IMR-90 (cell line): ENCODE measurements around the gene PAIP1. TPM values are rescaled to one million over a fixed set of nuclear protein-coding genes. Genes with fewer than 3 reads are reported as not detected.

Experiments used
- ATAC-seq: fragments of 200-7000 bp; cut with Tn5 transposase; 2 replicates; pipeline ENCODE4 v1.9.1; 2020; ENCODE audit warnings: low read depth, mild to moderate bottlenecking, moderate library complexity
- BruUV-seq: library from RNA; stranded (reverse); fragments of 400-500 nt; replicated peaks from 2 replicates; lab custom pipeline; 2021; lab: Mats Ljungman, UMichigan
- CTCF ChIA-PET: fragments of 300-600 bp; formaldehyde crosslinking; extraction: SDS; loops from one replicate; lab custom pipeline; 2021; ENCODE audit warnings: antibody characterized with exemption; lab: Yijun Ruan, JAX
- POLR2A ChIA-PET: fragments of 300-600 bp; sonication (Branson Sonifier 250); formaldehyde crosslinking; loops from one replicate; lab custom pipeline; 2022; ENCODE audit warnings: antibody characterized with exemption; ENCODE audit not compliant: unreplicated experiment; lab: Charles Lee
- DNase-seq: peaks from one replicate; pipeline ENCODE4 v3.0.0; 2013
- H2AFZ ChIP-seq: replicated peaks from 2 replicates; pipeline ENCODE3; 2013; ENCODE audit warnings: low read length, mild to moderate bottlenecking; ENCODE audit not compliant: poor library complexity
- H2AK5ac ChIP-seq: 2 replicates; pipeline ENCODE4 v1.6.1; 2013; ENCODE audit warnings: low read depth, low read length, inconsistent platforms
- H2AK9ac ChIP-seq: replicated peaks from 2 replicates; pipeline ENCODE3; 2013; ENCODE audit warnings: mild to moderate bottlenecking, low read depth, low read length, moderate library complexity; ENCODE audit not compliant: poor library complexity
- H2BK120ac ChIP-seq: 2 replicates; pipeline ENCODE4 v1.6.1; 2013; ENCODE audit warnings: low read depth, low read length, inconsistent platforms
- H2BK15ac ChIP-seq: 3 replicates; pipeline ENCODE4 v1.6.1; 2013; ENCODE audit warnings: low read depth, low read length, inconsistent platforms
- H2BK20ac ChIP-seq: 2 replicates; pipeline ENCODE4 v1.6.1; 2013; ENCODE audit warnings: low read depth, mild to moderate bottlenecking, inconsistent platforms, low read length, moderate library complexity
- H2BK5ac ChIP-seq: 2 replicates; pipeline ENCODE4 v1.6.1; 2013; ENCODE audit warnings: mild to moderate bottlenecking, low read depth, low read length, inconsistent platforms; ENCODE audit not compliant: poor library complexity, severe bottlenecking
- H3K14ac ChIP-seq: replicated peaks from 2 replicates; pipeline ENCODE4 v1.6.1; 2013; ENCODE audit warnings: low read depth, low read length, inconsistent platforms
- H3K18ac ChIP-seq: 2 replicates; pipeline ENCODE4 v1.6.1; 2013; ENCODE audit warnings: low read depth, low read length, control low read depth
- H3K23ac ChIP-seq: 2 replicates; pipeline ENCODE4 v1.6.1; 2013; ENCODE audit warnings: low read depth, low read length, inconsistent platforms
- H3K27ac ChIP-seq: 2 replicates; pipeline ENCODE4 v1.5.1; 2013; ENCODE audit warnings: mild to moderate bottlenecking, control low read depth, low read length; ENCODE audit not compliant: insufficient read depth
- H3K27me3 ChIP-seq: 2 replicates; pipeline ENCODE4 v1.6.1; 2013; ENCODE audit warnings: low read length; ENCODE audit not compliant: control insufficient read depth, insufficient read depth
- H3K36me3 ChIP-seq: 2 replicates; pipeline ENCODE4 v1.6.1; 2013; ENCODE audit warnings: low read length, mixed read lengths; ENCODE audit not compliant: control insufficient read depth, insufficient read depth
- H3K4ac ChIP-seq: 2 replicates; pipeline ENCODE4 v1.6.1; 2013; ENCODE audit warnings: low read depth, low read length, inconsistent platforms
- H3K4me1 ChIP-seq: 2 replicates; pipeline ENCODE4 v1.6.1; 2013; ENCODE audit warnings: low read length, mixed read lengths; ENCODE audit not compliant: control insufficient read depth, insufficient read depth
- H3K4me2 ChIP-seq: 2 replicates; pipeline ENCODE4 v1.6.1; 2013; ENCODE audit warnings: low read depth, mild to moderate bottlenecking, control low read depth, low read length, moderate library complexity
- H3K4me3 ChIP-seq: 2 replicates; pipeline ENCODE4 v1.5.1; 2013; ENCODE audit warnings: low read depth, mild to moderate bottlenecking, control low read depth, low read length, moderate library complexity; ENCODE audit not compliant: insufficient read depth
- H3K56ac ChIP-seq: 2 replicates; pipeline ENCODE4 v1.6.1; 2013; ENCODE audit warnings: low read length, inconsistent platforms; ENCODE audit not compliant: insufficient read depth; ENCODE audit errors: extremely low read depth
- H3K79me1 ChIP-seq, 2 experiments: 2 replicates each; pipeline ENCODE4 v1.6.1; 2013; ENCODE audit warnings: low read length in 2 of 2, inconsistent platforms in 1 of 2, low read depth in 1 of 2
- H3K9ac ChIP-seq: 2 replicates; pipeline ENCODE4 v1.6.1; 2013; ENCODE audit warnings: low read depth, low read length, control low read depth
- H3K9me1 ChIP-seq: 2 replicates; pipeline ENCODE4 v1.6.1; 2013; ENCODE audit warnings: low read length, inconsistent platforms; ENCODE audit not compliant: insufficient read depth
- H3K9me3 ChIP-seq: 2 replicates; pipeline ENCODE4 v1.6.1; 2013; ENCODE audit warnings: low read length; ENCODE audit not compliant: control insufficient read depth, insufficient read depth
- H4K20me1 ChIP-seq: 2 replicates; pipeline ENCODE4 v1.6.1; 2013; ENCODE audit warnings: low read length, inconsistent platforms; ENCODE audit not compliant: insufficient read depth
- H4K5ac ChIP-seq: 2 replicates; pipeline ENCODE4 v1.6.1; 2013; ENCODE audit warnings: mild to moderate bottlenecking, low read depth, low read length, control low read depth
- H4K8ac ChIP-seq, 2 experiments: 2 replicates each; pipeline ENCODE4 v1.6.1; 2013; ENCODE audit warnings: low read depth in 2 of 2, low read length in 2 of 2, control low read depth in 1 of 2, inconsistent platforms in 1 of 2
- H4K91ac ChIP-seq: 2 replicates; pipeline ENCODE4 v1.6.1; 2013; ENCODE audit warnings: low read depth, low read length, inconsistent platforms; ENCODE audit not compliant: insufficient read depth
- BHLHE40 ChIP-seq: fragments of 150-350 bp; IDR thresholded peaks from 2 replicates; pipeline ENCODE4 v1.6.1; 2016; ENCODE audit warnings: mild to moderate bottlenecking, low read depth, low read length
- CEBPB ChIP-seq: IDR thresholded peaks from 2 replicates; pipeline ENCODE4 v1.6.1; 2012; ENCODE audit warnings: low read depth, low read length, improper control_type of control experiment
- CHD1 ChIP-seq: IDR thresholded peaks from 2 replicates; pipeline ENCODE4 v1.6.1; 2012; ENCODE audit warnings: low read depth, low read length, improper control_type of control experiment
- CTCF ChIP-seq: conservative IDR thresholded peaks from 2 replicates; pipeline ENCODE4 v1.5.1; 2012; ENCODE audit warnings: mild to moderate bottlenecking, low read depth, low read length, improper control_type of control experiment
- ELK1 ChIP-seq: fragments of 150-350 bp; IDR thresholded peaks from 2 replicates; pipeline ENCODE4 v1.6.1; 2016; ENCODE audit warnings: low read depth, mild to moderate bottlenecking, low read length, moderate library complexity, borderline replicate concordance
- FOS ChIP-seq: fragments of 150-350 bp; IDR thresholded peaks from 2 replicates; pipeline ENCODE4 v1.6.1; 2016; ENCODE audit warnings: low read depth, low read length
- MAFK ChIP-seq: IDR thresholded peaks from 2 replicates; pipeline ENCODE4 v1.6.1; 2012; ENCODE audit warnings: low read depth, low read length, improper control_type of control experiment
- MAZ ChIP-seq: IDR thresholded peaks from 2 replicates; pipeline ENCODE4 v1.6.1; 2012; ENCODE audit warnings: low read depth, mild to moderate bottlenecking, low read length, improper control_type of control experiment, moderate library complexity, borderline replicate concordance
- MXI1 ChIP-seq: IDR thresholded peaks from 2 replicates; pipeline ENCODE4 v1.6.1; 2012; ENCODE audit warnings: low read depth, mild to moderate bottlenecking, low read length, moderate library complexity, borderline replicate concordance
- NFE2L2 ChIP-seq: fragments of 150-350 bp; IDR thresholded peaks from 2 replicates; pipeline ENCODE4 v1.6.1; 2016; ENCODE audit warnings: low read depth, mild to moderate bottlenecking, low read length
- POLR2A ChIP-seq: IDR thresholded peaks from 2 replicates; pipeline ENCODE4 v1.6.1; 2012; ENCODE audit warnings: mild to moderate bottlenecking, low read depth, low read length
- RAD21 ChIP-seq: IDR thresholded peaks from 2 replicates; pipeline ENCODE4 v1.6.1; 2012; ENCODE audit warnings: low read length, improper control_type of control experiment
- RCOR1 ChIP-seq: IDR thresholded peaks from 2 replicates; pipeline ENCODE4 v1.6.1; 2012; ENCODE audit warnings: mild to moderate bottlenecking, low read length, improper control_type of control experiment; ENCODE audit not compliant: insufficient replicate concordance
- RFX5 ChIP-seq: IDR thresholded peaks from 2 replicates; pipeline ENCODE4 v1.8.0; 2012; ENCODE audit warnings: low read depth, mild to moderate bottlenecking, low read length, moderate library complexity
- SMC3 ChIP-seq: fragments of 150-350 bp; IDR thresholded peaks from 2 replicates; pipeline ENCODE4 v1.6.1; 2016; ENCODE audit warnings: low read depth, mild to moderate bottlenecking, antibody characterized with exemption, low read length, moderate library complexity
- USF2 ChIP-seq: fragments of 150-350 bp; IDR thresholded peaks from 2 replicates; pipeline ENCODE4 v1.6.1; 2017; ENCODE audit warnings: mild to moderate bottlenecking, antibody characterized with exemption, low read length, low read depth
- WGBS, 2 experiments: methylation state at CpG; one replicate each; pipeline versions ENCODE4 v1.1.5 to v1.1.7; 2013; ENCODE audit warnings: missing lambda C conversion rate in 2 of 2; ENCODE audit not compliant: insufficient read length in 1 of 2; ENCODE audit errors: extremely low coverage in 2 of 2; 5-methylcytosine and 5-hydroxymethylcytosine counted together
- dilution Hi-C: fragments of 300-500 bp; cut with HindIII; formaldehyde crosslinking; loops from one replicate; pipeline ENCODE4 v1.14.3; 2018; ENCODE audit warnings: low sequenced_read_pairs; ENCODE audit not compliant: unreplicated experiment
- in situ Hi-C: fragments of 300-500 bp; cut with MboI; formaldehyde crosslinking; loops from 3 replicates; pipeline ENCODE4 v1.14.3; 2019; ENCODE audit warnings: low sequenced_read_pairs, inconsistent platforms, mixed read lengths
- intact Hi-C: fragments of 100-400 bp; cut with micrococcal nuclease; formaldehyde crosslinking; loops from 2 replicates; pipeline ENCODE4 v1.10.0; 2022
- polyA plus RNA-seq, 3 experiments: library from polyadenylated mRNA; depleted of rRNA; stranded (reverse); fragments of >200 nt; gene quantifications; 2 replicates each; pipeline ENCODE4 v1.2.3, GENCODE V29; 2012; ENCODE audit warnings: low replicate concordance in 1 of 3
- total RNA-seq: library from RNA; depleted of rRNA; stranded (reverse); fragments of >200 nt; gene quantifications from 2 replicates; pipeline ENCODE4 v1.2.3, GENCODE V29; 2012

Gene PAIP1
- total and polyA plus RNA-seq, 2 of the 4 experiments (the other 2 are of a cell fraction) = 59.1 to 123 TPM

DNA sequence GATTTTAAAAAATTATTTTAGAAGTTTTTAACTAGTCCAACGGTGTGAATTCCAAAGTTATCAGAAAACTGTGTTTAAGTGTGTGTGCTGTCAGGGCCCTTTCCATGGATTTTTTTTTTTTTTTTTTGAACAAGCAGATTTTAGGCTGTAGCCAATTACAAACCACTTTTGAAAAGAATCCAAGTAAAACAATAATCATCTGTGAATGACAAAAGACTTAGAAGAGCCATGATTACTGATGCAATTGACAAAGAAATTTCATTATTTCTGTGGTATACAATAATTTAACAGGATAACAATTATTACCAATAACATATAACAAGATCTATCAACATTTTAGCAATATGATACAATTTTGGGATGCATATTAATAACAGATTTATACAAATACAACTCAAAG, 16.2 kb upstream of the PAIP1 start:
- TF ChIP-seq POLR2A (no peak), FOS (no peak), CTCF (no peak), NFE2L2 (no peak), USF2 (no peak), SMC3 (no peak), RCOR1 (no peak), RFX5 (no peak), ELK1 (no peak), CHD1 (no peak), MAZ (no peak), RAD21 (no peak), BHLHE40 (no peak), MXI1 (no peak), MAFK (no peak), CEBPB (no peak)
- Histone ChIP-seq H3K4ac (no peak overlapping the region), H3K79me1 (no peaks in the 10 kb centered on the region), H3K14ac (no peak overlapping the region), H3K4me3 (no peak overlapping the region), H4K8ac (no peak overlapping the region), H3K4me2 (no peak overlapping the region), H2BK120ac (no peak overlapping the region), H2BK15ac (no peak overlapping the region), H3K23ac (no peak overlapping the region), H3K18ac (no peak overlapping the region), H3K9ac (no peak overlapping the region), H3K9me1 (no peaks in the 10 kb centered on the region), H4K20me1 (no peaks in the 10 kb centered on the region), H2AK5ac (no peak overlapping the region), H2AK9ac (no peak overlapping the region), H3K9me3 (no peaks in the 10 kb centered on the region), H2AFZ (no peak overlapping the region), H4K5ac (no peak overlapping the region), H3K27ac (no peak overlapping the region), H2BK5ac (no peak overlapping the region), H4K91ac (no peak overlapping the region), H2BK20ac (no peak overlapping the region), H3K56ac (no peak overlapping the region), H3K27me3 (no peaks in the 10 kb centered on the region), H3K36me3 (no peaks in the 10 kb centered on the region), H3K4me1 (no peaks in the 10 kb centered on the region)
- WGBS, 2 experiments = no CpG with 5 or more reads among the region's 1 CpG
- peak; percentile 43 for DNase-seq
- ATAC-seq = no peak
- CTCF ChIA-PET = no interaction called here
- dilution Hi-C loops = no loop called here
- intact Hi-C loops = no loop called here
- BruUV-seq = no TSS peak
- POLR2A ChIA-PET = no interaction called here
- in situ Hi-C loops = no loop called here
